WI38 (cell line): Measurements from ENCODE around the gene LIMK2.
"Not testable (repeated sequence)": the region's sequence is repeated elsewhere in the genome, so short reads cannot be mapped to it uniquely, and the experiment has no call there.

Source experiments
- H3K4me3 ChIP-seq: 2 replicates; pipeline ENCODE4 v1.5.1; 2011; ENCODE audit warnings: low read depth, mild to moderate bottlenecking, control low read depth, low read length
- TF ChIP-seq, protein P1 (sequence below): IDR thresholded peaks from 2 replicates; pipeline ENCODE4 v1.5.1; 2012; ENCODE audit warnings: low read depth, mild to moderate bottlenecking, control low read depth, low read length

LIMK2 gene

GRCh38 chr22:31230871-31231621 lies 18.9 kb downstream of the LIMK2 start:
- TF ChIP-seq, protein P1, sequence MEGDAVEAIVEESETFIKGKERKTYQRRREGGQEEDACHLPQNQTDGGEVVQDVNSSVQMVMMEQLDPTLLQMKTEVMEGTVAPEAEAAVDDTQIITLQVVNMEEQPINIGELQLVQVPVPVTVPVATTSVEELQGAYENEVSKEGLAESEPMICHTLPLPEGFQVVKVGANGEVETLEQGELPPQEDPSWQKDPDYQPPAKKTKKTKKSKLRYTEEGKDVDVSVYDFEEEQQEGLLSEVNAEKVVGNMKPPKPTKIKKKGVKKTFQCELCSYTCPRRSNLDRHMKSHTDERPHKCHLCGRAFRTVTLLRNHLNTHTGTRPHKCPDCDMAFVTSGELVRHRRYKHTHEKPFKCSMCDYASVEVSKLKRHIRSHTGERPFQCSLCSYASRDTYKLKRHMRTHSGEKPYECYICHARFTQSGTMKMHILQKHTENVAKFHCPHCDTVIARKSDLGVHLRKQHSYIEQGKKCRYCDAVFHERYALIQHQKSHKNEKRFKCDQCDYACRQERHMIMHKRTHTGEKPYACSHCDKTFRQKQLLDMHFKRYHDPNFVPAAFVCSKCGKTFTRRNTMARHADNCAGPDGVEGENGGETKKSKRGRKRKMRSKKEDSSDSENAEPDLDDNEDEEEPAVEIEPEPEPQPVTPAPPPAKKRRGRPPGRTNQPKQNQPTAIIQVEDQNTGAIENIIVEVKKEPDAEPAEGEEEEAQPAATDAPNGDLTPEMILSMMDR: peak; percentile 84
- no peak overlapping the region for H3K4me3 ChIP-seq

DNA sequence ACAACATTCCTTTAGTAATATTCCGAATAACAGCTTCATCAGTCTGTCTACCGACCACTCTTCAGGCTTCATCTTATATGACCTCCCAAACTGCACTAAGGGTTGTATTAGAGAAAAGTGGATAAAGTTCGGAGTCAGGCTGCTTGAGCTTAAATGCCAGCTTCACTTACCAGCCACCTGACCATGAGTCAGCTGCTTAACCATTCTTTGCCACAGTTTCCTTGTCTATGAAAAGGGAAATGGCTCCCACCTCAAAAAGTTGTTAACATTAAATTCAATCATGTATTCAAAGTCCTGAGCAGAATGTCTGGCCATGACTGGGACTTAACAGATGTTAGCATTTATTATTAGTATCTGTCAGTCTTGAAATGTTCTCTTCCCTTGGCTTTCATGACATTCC lies 20.9 kb downstream of the LIMK2 start:
- TF ChIP-seq, protein P1: no peak

GRCh38 chr22:31235081-31235480 lies 23.0 kb downstream of the LIMK2 start:
- H3K4me3 ChIP-seq: no peak overlapping the region
- TF ChIP-seq, protein P1: no peak

More for the DNA sequence above, 20.9 kb downstream of the LIMK2 start:
- H3K4me3 ChIP-seq: no peak overlapping the region

- not testable (repeated sequence) for H3K4me3 ChIP-seq
These were observed 23.9 kb downstream of the LIMK2 start for GRCh38 chr22:31236044-31236443.

- no peak overlapping the region for H3K4me3 ChIP-seq
- TF ChIP-seq, protein P1: no peak
These were observed 26.0 kb downstream of the LIMK2 start for GRCh38 chr22:31238057-31238456.

DNA sequence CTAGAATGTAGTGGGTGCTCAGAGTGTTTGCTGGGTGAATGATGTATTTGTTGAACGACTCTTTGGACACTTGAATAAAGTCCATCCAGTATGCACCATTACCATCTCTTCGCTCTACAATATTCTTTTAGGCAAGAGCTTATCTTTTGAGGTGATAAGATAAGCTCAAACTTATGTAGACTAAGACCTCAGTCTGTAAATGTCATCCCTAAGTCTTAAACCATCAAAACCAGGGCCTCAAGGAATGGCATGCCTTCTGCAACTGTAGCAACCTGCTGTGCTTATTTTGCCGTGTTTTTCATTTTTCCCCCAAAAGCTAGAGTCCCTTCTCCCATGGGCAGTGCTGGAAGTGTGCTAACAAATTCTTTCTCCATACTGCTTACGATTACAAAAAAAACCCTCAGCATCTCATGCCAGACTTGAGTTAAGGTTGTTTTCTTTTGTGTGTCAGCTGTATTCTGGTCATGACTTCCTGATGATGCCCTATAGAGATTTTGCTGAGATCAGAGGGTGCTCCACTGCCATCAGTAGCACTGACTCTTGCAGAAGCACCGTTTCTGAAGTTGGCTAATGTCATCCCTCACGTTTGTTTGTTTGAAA lies 27.8 kb downstream of the LIMK2 start:
- H3K4me3 ChIP-seq: no peak overlapping the region
- TF ChIP-seq, protein P1: no peak

DNA sequence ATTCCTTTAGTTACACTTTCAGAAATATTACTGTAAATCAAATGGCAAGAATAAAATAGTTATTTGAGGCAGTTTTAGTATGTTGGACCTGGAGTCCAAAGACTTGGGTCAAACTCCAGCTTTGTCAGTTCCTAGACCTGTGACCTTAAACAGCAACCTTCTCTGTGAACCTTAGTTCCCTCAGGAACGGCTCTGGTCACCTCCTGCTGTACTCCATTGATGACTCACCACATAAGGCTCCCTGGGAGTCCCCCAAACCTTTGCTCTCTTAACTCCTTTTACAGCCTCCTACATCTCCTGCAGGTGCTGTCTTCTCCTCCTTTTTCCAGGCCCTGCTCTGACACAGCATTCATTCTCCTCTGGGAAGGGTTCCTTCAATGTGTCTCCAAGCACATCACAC lies 29.1 kb downstream of the LIMK2 start:
- TF ChIP-seq, protein P1: no peak

More for the DNA sequence above, 29.1 kb downstream of the LIMK2 start:
- H3K4me3 ChIP-seq: no peak overlapping the region
